DND-41 (cell line): ENCODE data around the gene GPRC5A.

Source experiments
- ATAC-seq: fragments of 200-7000 bp; cut with Tn5 transposase; 3 replicates; pipeline ENCODE4 v1.9.1; 2021; ENCODE audit warnings: low read depth; ENCODE audit not compliant: insufficient read depth
- DNase-seq: peaks from one replicate; pipeline ENCODE4 v3.0.0-alpha.2; 2020
- H2AFZ ChIP-seq: 2 replicates; pipeline ENCODE4 v1.6.0; 2012; ENCODE audit warnings: low read depth, low read length
- H3K27ac ChIP-seq: 2 replicates; pipeline ENCODE4 v1.5.1; 2012; ENCODE audit warnings: low read length, inconsistent platforms
- H3K27me3 ChIP-seq: fragments of 200-600 bp; sonication (generic); 2 replicates; pipeline ENCODE4 v1.6.0; 2012; ENCODE audit warnings: low read length, mild to moderate bottlenecking, inconsistent platforms; ENCODE audit not compliant: insufficient read depth, poor library complexity
- H3K36me3 ChIP-seq: 2 replicates; pipeline ENCODE4 v1.5.1; 2012; ENCODE audit warnings: low read length, inconsistent platforms; ENCODE audit not compliant: insufficient read depth
- H3K4me1 ChIP-seq: 2 replicates; pipeline ENCODE4 v1.5.1; 2012; ENCODE audit warnings: mild to moderate bottlenecking, low read length; ENCODE audit not compliant: insufficient read depth
- H3K4me2 ChIP-seq: 2 replicates; pipeline ENCODE4 v1.6.0; 2012; ENCODE audit warnings: mild to moderate bottlenecking, moderate library complexity, low read length, inconsistent platforms; ENCODE audit not compliant: insufficient read depth
- H3K4me3 ChIP-seq, 2 experiments: fragments of 200-600 bp in 1 of 2; shearing (Covaris generic) in 1 of 2; 2 replicates each; pipeline ENCODE4 v1.5.1; 2012 to 2016; ENCODE audit warnings: inconsistent platforms in 2 of 2, low read length in 2 of 2, mild to moderate bottlenecking in 2 of 2, low read depth in 1 of 2, moderate library complexity in 1 of 2
- H3K79me2 ChIP-seq: 2 replicates; pipeline ENCODE4 v1.6.0; 2012; ENCODE audit warnings: low read length, inconsistent platforms; ENCODE audit not compliant: insufficient read depth
- H3K9ac ChIP-seq: 2 replicates; pipeline ENCODE4 v1.6.0; 2012; ENCODE audit warnings: low read depth, mild to moderate bottlenecking, inconsistent platforms, low read length, moderate library complexity
- H3K9me3 ChIP-seq: 2 replicates; pipeline ENCODE4 v1.5.1; 2012; ENCODE audit warnings: low read length, moderate library complexity, mild to moderate bottlenecking, inconsistent platforms; ENCODE audit not compliant: insufficient read depth, severe bottlenecking
- H4K20me1 ChIP-seq: 2 replicates; pipeline ENCODE4 v1.6.0; 2012; ENCODE audit warnings: low read length; ENCODE audit not compliant: insufficient read depth
- CTCF ChIP-seq: IDR thresholded peaks from 2 replicates; pipeline ENCODE4 v1.5.1; 2012; ENCODE audit warnings: borderline replicate concordance, low read length, moderate library complexity, mild to moderate bottlenecking; ENCODE audit not compliant: poor library complexity, severe bottlenecking; ENCODE audit errors: extremely low read depth
- EZH2 ChIP-seq: IDR thresholded peaks from 3 replicates; pipeline ENCODE4 v1.6.1; 2012; ENCODE audit warnings: borderline replicate concordance, low read depth, mild to moderate bottlenecking, moderate library complexity, low read length, inconsistent platforms; ENCODE audit not compliant: severe bottlenecking

GPRC5A gene

GRCh38 chr12:12951504-12951903 lies 60.1 kb downstream of the GPRC5A start:
- Histone ChIP-seq H3K4me3 (no peak overlapping the region), H3K27me3 (peaks cover 3% of the 10 kb centered on the region), H3K27ac (no peak overlapping the region), H3K79me2 (no peaks in the 10 kb centered on the region), H4K20me1 (no peaks in the 10 kb centered on the region), H3K9me3 (no peaks in the 10 kb centered on the region), H3K4me1 (no peaks in the 10 kb centered on the region), H3K9ac (no peak overlapping the region), H2AFZ (no peak overlapping the region), H3K36me3 (no peaks in the 10 kb centered on the region), H3K4me2 (no peak overlapping the region)
- no peak for DNase-seq
- TF ChIP-seq CTCF (no peak), EZH2 (no peak)
- ATAC-seq: no peak

- Histone ChIP-seq H3K4me2 (no peak within 1 kb of the TSS), H4K20me1 (no peaks in the 10 kb centered on the region), H3K27ac (no peak within 1 kb of the TSS), H3K4me3 (no peak within 1 kb of the TSS), H3K9me3 (no peaks in the 10 kb centered on the region), H3K27me3 (peaks cover 3% of the 10 kb centered on the region), H3K36me3 (no peaks in the 10 kb centered on the region), H3K79me2 (no peaks in the 10 kb centered on the region), H3K9ac (no peak within 1 kb of the TSS), H3K4me1 (no peaks in the 10 kb centered on the region), H2AFZ (no peak within 1 kb of the TSS)
- no peak for ATAC-seq
- TF ChIP-seq CTCF (no peak), EZH2 (no peak)
- DNase-seq: no peak
These were observed 60.7 kb downstream of the GPRC5A start, which contains the start of gene GPRC5D for GRCh38 chr12:12952036-12952435. Gene GPRC5D, minus strand, starts transcription at chr12:12952170. Its CDS starts 1,786 bp downstream, at chr12:12950384.

- no peaks in the 10 kb centered on the region for H3K79me2 ChIP-seq
- H4K20me1 ChIP-seq: no peaks in the 10 kb centered on the region
- no peaks in the 10 kb centered on the region for H3K36me3 ChIP-seq
- H3K4me1 ChIP-seq: no peaks in the 10 kb centered on the region
- no peak overlapping the region for H3K9ac ChIP-seq
- H3K4me3 ChIP-seq: no peak overlapping the region
- TF ChIP-seq CTCF (no peak), EZH2 (no peak)
- no peaks in the 10 kb centered on the region for H3K9me3 ChIP-seq
- peaks cover 3% of the 10 kb centered on the region for H3K27me3 ChIP-seq
- DNase-seq: no peak
- H3K27ac ChIP-seq: no peak overlapping the region
- no peak overlapping the region for H3K4me2 ChIP-seq
- no peak for ATAC-seq
- no peak overlapping the region for H2AFZ ChIP-seq
These were observed 63.0 kb downstream of the GPRC5A start for GRCh38 chr12:12954356-12954755.
